GM15510 (cell line): Measurements from ENCODE around the gene RAPGEF1.

Experiments used
- POLR2A ChIP-seq: IDR thresholded peaks from 3 replicates; pipeline ENCODE4 v1.6.1; 2011; ENCODE audit warnings: borderline replicate concordance; ENCODE audit not compliant: insufficient read length; ENCODE audit errors: extremely low read depth

RAPGEF1 gene

DNA sequence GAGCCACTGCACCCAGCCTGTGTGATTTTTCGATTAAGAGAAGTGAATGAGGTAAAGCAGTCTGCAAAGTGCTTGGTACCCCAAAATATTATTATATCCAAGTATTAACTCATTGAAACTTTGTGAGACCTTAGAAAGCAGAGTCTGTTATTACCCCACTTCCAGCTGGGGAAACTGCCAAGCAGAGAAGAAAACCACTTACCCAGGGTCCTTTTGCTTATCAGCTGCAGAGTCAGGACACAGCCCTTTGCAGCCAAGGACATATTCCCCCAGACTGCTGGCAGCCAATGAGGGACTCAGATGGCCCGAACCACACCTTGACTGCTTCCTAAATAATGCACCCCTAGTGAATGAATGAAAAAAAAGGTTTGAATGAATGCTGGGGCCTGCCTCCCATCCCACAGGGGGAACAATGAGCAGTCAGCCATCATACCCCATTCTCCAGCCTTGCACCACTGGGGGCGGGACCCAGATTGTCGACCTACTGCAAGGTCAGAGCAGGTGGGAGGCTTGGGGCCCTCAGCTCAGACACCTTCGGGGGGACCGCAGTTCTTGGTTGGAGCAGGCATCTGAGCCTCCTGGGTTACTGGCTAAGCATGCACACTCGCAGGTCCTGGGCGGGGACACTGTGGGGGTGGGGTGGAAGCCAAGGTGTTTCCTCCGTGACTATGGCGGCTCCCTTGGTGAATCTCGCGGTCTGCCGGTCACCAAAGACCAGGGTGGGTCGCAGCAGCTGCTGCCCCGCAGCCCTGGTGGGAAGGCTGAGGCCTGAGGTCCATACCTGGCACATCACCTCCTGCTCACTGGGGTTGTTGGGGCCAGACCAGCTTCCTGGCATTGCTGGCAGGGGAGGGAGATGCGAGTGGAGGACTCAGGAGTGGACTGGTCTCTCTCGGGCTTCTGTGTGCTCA is 164.9 kb downstream of the RAPGEF1 start:
- no peak for TF ChIP-seq POLR2A

DNA sequence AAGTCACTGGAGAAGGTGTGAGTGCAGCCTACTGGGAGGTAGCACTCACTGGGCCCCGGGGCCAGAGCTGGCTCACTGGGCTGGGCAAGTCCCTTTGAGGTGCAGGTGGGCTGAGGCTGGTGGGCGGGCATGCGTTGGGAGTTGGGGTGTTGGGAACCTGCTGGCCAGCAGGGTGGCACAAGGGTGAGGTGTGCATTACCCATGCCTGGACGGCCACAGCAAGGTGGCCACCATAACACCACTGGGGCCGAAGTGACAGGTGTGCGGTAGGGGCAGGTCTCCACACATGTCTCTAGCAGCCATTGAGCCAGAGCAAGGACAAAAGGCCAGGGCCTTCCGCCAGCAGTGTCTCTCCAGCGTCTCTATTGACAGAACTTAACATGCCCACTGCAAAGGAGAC is 172.0 kb downstream of the RAPGEF1 start:
- TF ChIP-seq POLR2A = no peak

DNA sequence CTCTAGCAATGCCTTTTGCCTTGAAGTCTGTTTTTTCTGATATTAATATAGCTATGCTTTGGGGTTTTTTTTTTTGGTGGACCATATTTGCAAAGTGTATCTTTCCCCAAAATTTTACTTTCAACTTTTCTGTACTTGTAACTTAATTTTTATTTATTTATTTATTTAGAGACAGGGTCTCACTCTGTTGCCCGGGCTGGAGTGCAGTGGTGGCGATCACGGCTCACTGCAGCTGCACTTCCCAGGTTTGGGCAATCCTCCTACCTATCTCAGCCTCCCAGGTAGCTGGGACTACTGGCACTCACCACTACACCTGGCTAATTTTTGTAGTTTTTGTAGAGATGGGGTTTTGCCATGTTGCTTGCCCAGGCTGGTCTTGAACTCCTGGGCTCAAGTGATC is 173.7 kb downstream of the RAPGEF1 start:
- TF ChIP-seq POLR2A = no peak

DNA sequence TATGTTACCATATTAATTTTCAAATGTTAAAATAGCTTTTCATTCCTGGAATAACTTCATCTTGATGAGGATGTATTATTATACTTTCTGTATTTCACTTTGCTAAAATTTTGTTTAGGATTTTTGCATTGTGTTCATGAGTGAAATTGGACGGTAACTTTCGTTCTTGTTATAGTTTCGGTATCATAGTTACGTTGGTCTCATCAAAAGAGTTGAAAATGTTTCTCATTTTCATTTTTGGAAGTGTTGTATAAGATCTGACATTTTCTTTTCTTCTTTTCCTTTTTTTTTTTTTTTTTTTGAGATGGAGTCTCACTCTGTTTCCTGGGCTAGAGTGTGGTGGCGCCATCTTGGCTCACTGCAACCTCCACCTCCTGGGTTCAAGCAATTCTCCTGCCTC is 174.5 kb downstream of the RAPGEF1 start:
- no peak for TF ChIP-seq POLR2A

DNA sequence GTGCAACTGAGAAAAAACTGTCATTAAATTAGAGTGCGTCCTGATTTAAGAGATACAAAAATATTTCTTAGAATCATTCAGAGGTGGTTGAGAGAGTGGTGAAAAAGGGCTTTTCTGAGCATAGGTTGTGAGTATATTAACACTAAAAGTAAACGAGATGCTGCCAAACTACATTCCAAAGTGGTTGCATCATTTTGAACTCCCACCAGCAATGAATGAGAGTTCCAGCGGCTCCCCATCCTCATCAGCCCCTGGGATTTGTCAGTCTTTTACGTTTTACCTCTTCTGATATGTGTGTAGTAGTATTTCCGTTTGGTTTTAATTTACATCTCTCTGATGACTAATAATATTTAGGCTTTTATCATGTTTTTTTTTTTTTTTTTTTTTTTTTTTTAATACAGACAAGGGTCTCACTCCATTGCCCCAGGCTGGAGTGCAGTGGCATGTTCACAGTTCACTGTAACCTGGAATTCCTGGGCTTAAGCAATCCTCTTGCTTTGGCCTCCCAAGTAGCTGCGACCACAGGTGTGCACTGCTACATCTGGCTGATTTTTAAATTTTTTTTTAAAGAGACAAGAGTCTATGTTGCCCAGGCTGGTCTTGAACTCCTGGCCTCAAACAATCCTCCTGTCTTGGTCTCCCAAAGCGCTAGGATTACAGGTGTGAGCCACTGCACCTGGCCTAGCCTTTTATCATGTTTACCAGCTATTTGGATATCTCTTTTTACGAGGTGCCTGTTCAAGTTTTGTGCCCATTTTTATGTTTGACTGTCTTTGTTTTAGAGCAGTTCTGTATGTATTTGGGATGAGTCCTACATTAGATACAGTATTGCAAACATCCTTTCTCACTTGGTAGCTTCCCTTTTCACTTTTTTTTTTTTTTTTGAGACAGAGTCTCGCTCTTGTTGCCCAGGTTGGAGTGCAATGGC is 177.6 kb downstream of the RAPGEF1 start:
- no peak for TF ChIP-seq POLR2A

DNA sequence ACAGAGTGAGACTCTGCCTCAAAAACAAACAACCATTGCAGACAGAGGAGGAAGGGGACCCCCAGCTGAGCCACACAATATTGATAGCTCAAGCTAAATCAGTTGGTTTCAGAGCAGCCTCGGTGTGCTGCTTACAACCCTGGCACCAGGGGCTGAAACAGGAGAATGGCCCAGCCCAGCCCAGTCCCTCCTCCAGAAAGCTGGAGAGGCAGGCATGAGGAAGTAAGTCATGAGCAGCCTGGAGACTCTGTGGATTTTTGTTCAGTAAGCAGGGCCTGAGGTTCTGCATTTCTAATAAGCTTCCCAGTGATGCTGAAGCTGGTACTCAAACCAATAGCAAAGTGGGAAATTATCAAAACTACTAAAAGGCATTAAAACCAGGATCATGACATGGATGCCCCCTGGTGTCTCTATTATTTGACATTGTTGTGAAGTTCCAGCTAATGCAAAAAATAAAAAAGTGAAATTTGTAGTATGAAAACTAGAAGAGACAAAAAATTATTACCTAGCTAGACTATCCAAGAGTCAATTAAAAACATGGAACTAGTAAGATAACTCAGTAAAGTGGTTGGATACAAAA is 180.4 kb downstream of the RAPGEF1 start:
- TF ChIP-seq POLR2A = no peak

DNA sequence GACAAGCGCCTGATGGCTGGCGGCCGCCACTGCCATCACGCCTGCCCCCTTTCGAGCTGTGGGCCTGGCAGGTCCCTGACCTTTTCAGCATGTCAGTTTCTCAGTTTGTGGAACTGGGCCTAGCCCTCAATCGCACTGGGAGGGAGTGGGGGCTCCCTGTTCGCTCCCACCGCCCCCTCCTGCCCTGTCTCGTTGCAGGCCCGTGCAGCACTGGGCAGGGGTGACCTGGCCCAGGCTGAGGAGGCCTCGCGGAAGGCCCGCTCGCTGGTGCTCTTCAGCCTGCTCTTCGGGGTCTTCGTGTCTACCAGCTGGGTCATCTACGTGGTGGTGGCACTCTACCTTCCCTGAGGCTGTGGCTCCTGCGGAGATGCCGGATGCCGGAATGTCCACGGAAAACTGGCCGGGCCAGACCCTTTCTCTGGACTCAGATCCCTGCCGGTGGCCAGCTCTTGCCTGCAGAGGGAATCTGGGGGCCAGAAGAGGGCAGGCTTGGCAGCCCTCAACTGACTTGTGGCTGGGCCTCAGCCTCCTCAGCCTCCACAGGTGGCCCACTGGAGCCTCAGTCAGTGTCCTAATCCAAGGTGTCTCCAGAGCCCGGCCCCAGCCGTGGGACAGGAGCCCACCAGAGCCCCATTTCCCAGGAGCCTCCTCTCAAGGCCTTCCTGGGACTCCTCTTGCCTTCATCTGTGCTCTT is 181.9 kb downstream of the RAPGEF1 start:
- no peak for TF ChIP-seq POLR2A

DNA sequence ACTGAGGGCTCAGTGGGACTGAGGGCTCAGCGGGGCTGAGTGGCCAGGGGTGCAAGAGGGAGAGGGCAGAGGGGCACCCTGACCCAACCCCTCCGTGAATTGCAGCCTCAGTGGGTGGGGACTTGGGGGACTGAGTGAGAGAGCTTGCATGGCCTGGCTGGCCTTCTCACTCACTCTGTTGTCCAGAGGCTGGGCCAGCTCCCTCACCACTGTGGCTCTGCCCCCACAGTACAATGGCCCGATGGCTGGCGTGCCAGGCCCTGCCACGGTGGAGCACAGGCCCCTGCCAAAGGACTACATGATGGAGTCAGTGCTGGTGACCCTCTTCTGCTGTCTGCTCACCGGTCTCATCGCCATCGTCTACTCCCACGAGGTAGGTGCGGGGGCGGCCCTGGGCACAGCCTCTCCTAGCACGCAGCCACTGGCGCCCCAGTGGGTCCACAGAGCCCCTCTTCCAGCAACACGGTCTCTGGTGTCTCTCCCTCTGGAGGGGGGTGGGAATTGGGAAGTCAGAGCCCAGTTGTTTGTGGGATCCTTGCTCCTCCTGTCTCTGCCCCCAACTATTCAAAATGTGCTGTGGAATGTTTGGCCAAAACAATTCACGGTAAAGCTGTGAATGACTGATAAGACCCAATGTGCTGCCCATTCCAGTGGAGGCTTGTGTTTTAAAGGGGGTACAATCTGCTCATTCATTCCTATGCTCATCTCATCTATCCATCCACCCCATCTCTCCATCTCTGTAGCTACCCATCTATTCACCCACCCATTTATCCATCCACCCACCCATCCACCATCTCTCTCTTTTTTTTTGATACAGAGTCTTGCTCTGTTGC is 183.8 kb downstream of the RAPGEF1 start:
- no peak for TF ChIP-seq POLR2A

DNA sequence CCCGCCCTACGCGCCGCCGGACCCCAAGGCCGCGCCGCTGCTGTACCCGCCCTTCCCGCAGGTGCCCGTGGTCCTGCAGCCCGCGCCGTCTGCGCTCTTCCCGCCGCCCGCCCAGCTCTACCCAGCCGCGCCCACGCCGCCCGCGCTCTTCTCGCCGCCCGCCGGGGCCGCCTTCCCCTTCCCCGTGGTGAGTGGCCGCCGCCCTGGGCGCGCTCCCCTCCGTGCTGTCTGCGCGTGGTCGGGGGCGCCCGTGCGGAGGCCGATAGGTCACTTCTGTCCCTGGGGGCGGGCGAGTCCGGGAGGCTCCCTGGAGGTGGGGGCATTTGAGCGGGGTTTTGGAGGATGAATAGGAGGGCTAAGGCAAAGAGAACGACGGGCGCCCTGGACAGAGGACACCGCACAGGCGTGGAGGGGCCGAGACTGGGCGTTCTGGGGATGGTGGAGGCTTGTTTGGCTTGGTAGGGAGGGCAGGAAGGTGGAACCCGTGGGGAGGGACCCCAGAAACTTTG is 185.0 kb downstream of the RAPGEF1 start:
- TF ChIP-seq POLR2A = no peak

DNA sequence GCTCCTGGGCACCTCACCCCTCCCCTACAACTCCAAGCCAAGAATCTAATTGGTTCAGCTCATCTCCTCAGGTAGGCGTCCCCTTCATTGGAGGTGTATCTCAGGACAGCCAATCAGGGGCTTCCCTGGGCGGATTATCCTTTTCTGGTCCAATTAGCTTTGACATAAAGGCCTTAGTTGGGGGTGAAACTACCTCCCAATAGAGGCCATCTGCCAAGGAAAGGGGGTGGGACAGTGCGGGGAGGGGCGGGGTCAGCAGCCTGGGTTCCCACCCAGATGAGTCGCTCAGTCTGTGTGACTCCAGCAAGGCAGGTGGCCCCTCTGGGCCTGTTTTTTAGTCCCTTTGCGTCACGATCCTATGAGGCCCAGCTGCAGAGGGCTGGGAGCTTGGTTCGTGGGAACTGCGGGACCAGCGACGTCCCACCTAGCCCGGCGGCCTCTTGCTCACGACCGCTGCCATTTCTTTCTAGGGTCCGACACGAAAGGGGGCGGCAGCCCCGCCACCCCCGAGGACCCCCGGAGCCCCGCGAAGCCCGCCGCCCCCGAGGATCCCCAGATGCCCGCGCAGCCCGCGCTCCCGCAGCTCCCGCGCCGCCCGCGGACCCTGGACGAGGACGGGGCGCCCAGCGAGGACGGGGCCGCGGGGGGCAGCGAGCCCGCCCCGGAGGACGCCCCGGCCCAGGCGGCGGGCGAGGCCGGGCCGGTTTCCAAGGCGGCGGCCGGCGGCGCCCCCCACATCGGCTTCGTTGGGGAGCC is 185.6 kb downstream of the RAPGEF1 start:
- no peak for TF ChIP-seq POLR2A

DNA sequence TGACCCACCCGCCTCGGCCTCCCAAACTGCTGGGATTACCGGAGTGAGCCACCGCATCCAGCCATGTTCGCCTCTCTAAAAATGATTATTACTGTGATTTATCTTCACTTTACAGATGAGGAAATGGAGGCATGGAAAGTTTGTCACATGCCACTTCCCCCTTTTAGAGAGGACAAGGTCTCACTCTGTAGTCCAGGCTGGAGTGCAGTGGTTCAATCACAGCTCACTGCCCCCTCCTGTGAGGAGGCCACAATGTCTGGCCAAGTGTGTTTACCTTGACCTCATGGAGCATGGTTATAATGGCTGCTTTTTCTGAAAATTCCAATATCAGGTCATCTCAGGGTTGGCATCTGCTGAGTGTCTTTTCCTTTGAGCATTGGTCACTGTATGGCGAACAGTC is 187.8 kb downstream of the RAPGEF1 start:
- TF ChIP-seq POLR2A = no peak

DNA sequence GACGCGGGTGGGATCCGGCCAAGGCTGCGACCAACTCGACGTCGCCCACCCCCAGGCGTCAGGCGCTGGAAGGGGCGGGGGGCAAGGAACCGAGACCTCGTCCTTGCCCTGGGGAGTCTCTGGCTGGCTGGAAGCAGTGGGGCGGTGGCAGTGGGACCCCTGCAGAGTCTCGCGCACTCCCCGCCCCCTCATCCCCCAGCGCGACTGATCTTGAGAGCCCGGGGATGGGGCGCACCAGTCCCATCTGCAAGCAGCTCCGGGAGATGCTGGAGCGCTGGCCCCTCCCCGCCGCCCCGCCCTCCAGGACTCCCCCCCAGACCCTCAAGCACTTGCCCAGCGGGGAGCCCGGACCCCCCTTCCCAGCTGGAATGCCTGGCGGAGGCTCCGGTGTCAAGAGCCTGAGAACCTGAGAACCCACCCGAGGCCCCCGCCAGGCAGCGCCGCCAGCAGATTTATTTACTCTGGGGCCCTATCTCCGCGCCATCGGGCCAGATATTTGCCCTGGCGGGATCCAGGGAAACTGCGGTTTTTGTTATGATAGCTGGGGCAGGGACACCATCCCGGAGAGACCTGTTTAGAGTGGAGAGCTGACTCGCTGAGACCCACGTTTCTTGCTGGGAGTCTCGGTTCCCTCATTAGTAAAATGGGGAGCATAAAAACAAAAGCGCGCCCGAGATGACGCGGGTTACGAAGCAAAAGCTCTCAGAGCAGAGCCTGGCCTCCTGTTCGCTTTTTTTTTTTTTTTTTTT is 193.4 kb downstream of the RAPGEF1 start:
- TF ChIP-seq POLR2A = no peak
